ENCODE data around the gene ZNF300.

ZNF300 gene

DNA sequence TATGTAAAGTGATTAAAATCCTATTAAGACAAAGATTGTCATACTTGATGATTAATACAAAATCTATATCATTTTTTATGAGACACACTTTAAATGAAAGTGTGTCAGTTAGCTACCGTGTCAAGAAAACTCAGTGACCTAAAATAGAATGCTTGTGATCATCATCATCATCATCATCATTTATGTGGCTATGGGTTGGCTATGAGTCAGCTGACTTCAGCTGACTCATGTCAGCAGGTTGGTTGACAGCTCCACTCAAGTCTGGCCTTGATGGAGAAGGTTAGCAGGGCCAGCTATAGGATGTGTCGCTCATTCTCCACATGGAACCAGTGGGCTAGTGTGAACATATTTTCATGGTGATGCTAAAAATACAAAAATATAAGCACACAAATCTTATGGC lies 43.8 kb upstream of the ZNF300 start:
- Histone ChIP-seq H3K4me3 (ENCODE audit: low read depth, low read length) (no peak overlapping the region), H3K27ac (ENCODE audit: extremely low read depth, low read depth, low read length) (no peak overlapping the region), H3K36me3 (ENCODE audit: control insufficient read depth in 2 of 2, insufficient read depth in 1 of 2, low read length in 2 of 2) (no peaks in the 10 kb centered on the region), H3K9me3 (ENCODE audit: control insufficient read depth, insufficient read depth, low read depth, low read length) (no peaks in the 10 kb centered on the region), H3K4me1 (ENCODE audit: control insufficient read depth, insufficient read depth, low read length) (no peaks in the 10 kb centered on the region)
- ChIA-PET POLR2A (no interaction called here), CTCF (no interaction called here)
- TF ChIP-seq ZNF140 (tag by site-specific recombination; IDR thresholded peaks at IDR 0.05) (no peak), ZNF341 (tag by site-specific recombination; IDR thresholded peaks at IDR 0.05; ENCODE audit: low read depth) (no peak), ZIC2 (tag by site-specific recombination; IDR thresholded peaks at IDR 0.05) (no peak), HOXD13 (CRISPR knock-in tag; IDR thresholded peaks at IDR 0.05; ENCODE audit: borderline replicate concordance) (no peak), SCRT1 (tag by site-specific recombination; IDR thresholded peaks at IDR 0.05; ENCODE audit: borderline replicate concordance) (no peak), ZNF785 (tag by site-specific recombination; IDR thresholded peaks at IDR 0.05) (no peak), SP7 (tag by site-specific recombination; IDR thresholded peaks at IDR 0.05) (no peak), ZNF248 (tag by site-specific recombination; IDR thresholded peaks at IDR 0.05) (no peak), ZNF302 (tag by site-specific recombination; IDR thresholded peaks at IDR 0.05; ENCODE audit: low read depth) (no peak), ZNF404 (tag by site-specific recombination; IDR thresholded peaks at IDR 0.05) (no peak), ZNF132 (tag by site-specific recombination; IDR thresholded peaks at IDR 0.05; ENCODE audit: borderline replicate concordance) (no peak), ZBTB48 (tag by site-specific recombination; IDR thresholded peaks at IDR 0.05) (no peak), ZNF777 (tag by site-specific recombination; IDR thresholded peaks at IDR 0.05; ENCODE audit: borderline replicate concordance) (no peak), ZXDB (tag by site-specific recombination; IDR thresholded peaks at IDR 0.05) (no peak), GFI1B (tag by site-specific recombination; IDR thresholded peaks at IDR 0.05) (no peak)
- TF ChIP-seq, protein P1, sequence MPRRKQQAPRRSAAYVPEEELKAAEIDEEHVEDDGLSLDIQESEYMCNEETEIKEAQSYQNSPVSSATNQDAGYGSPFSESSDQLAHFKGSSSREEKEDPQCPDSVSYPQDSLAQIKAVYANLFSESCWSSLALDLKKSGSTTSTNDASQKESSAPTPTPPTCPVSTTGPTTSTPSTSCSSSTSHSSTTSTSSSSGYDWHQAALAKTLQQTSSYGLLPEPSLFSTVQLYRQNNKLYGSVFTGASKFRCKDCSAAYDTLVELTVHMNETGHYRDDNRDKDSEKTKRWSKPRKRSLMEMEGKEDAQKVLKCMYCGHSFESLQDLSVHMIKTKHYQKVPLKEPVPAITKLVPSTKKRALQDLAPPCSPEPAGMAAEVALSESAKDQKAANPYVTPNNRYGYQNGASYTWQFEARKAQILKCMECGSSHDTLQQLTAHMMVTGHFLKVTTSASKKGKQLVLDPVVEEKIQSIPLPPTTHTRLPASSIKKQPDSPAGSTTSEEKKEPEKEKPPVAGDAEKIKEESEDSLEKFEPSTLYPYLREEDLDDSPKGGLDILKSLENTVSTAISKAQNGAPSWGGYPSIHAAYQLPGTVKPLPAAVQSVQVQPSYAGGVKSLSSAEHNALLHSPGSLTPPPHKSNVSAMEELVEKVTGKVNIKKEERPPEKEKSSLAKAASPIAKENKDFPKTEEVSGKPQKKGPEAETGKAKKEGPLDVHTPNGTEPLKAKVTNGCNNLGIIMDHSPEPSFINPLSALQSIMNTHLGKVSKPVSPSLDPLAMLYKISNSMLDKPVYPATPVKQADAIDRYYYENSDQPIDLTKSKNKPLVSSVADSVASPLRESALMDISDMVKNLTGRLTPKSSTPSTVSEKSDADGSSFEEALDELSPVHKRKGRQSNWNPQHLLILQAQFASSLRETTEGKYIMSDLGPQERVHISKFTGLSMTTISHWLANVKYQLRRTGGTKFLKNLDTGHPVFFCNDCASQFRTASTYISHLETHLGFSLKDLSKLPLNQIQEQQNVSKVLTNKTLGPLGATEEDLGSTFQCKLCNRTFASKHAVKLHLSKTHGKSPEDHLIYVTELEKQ (tag by site-specific recombination; IDR thresholded peaks at IDR 0.05; ENCODE audit: borderline replicate concordance), result no peak
- TF ChIP-seq, protein P2, sequence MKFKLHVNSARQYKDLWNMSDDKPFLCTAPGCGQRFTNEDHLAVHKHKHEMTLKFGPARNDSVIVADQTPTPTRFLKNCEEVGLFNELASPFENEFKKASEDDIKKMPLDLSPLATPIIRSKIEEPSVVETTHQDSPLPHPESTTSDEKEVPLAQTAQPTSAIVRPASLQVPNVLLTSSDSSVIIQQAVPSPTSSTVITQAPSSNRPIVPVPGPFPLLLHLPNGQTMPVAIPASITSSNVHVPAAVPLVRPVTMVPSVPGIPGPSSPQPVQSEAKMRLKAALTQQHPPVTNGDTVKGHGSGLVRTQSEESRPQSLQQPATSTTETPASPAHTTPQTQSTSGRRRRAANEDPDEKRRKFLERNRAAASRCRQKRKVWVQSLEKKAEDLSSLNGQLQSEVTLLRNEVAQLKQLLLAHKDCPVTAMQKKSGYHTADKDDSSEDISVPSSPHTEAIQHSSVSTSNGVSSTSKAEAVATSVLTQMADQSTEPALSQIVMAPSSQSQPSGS (tag by site-specific recombination; IDR thresholded peaks at IDR 0.05; ENCODE audit: low read depth), result no peak

DNA sequence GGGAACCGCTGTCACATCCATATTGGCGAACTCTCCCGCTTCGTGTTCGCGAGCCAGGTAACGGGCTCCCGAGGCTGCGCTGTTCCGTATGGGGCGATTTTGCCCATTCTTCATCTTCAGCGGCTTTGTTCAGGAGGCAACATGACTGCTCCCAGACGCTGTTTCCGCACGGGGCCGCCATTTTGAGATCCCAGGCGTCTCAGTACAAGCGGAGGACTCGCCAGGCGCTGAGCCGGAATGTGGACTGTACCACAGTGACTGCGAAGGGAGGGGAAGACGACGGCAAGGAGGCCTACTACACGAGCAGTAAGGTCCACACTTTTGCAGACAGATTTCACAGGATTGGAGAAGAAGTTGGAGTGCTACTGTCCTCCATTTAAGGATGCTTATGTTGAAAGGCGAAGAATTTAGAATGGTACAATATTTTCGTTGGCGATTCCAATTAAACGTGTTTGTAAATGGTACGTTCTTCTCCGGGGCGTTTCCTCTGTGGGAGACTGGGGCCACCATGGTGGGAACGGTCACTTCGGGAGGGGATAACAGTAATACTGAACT lies 41.6 kb upstream of the ZNF300 start:
- Histone ChIP-seq H3K9me3 (ENCODE audit: control insufficient read depth, insufficient read depth, low read depth, low read length) (no peaks in the 10 kb centered on the region), H3K27ac (ENCODE audit: extremely low read depth, low read depth, low read length) (no peak overlapping the region), H3K36me3 (ENCODE audit: control insufficient read depth in 2 of 2, insufficient read depth in 1 of 2, low read length in 2 of 2) (no peaks in the 10 kb centered on the region), H3K4me1 (ENCODE audit: control insufficient read depth, insufficient read depth, low read length) (no peaks in the 10 kb centered on the region), H3K4me3 (ENCODE audit: low read depth, low read length) (no peak overlapping the region)
- ChIA-PET POLR2A (no interaction called here), CTCF (no interaction called here)
- TF ChIP-seq WT1 (tag by site-specific recombination; IDR thresholded peaks at IDR 0.05) (no peak), ZFP3 (tag by site-specific recombination; IDR thresholded peaks at IDR 0.05; ENCODE audit: low read depth) (no peak), ZNF155 (tag by site-specific recombination; IDR thresholded peaks at IDR 0.05) (no peak), ZNF585B (tag by site-specific recombination; IDR thresholded peaks at IDR 0.05) (no peak), ZNF677 (tag by site-specific recombination; IDR thresholded peaks at IDR 0.05) (no peak), YY2 (tag by site-specific recombination; IDR thresholded peaks at IDR 0.05) (no peak), ZNF324 (tag by site-specific recombination; IDR thresholded peaks at IDR 0.05) (no peak), ZNF548 (tag by site-specific recombination; IDR thresholded peaks at IDR 0.05) (no peak), ZNF157 (tag by site-specific recombination; IDR thresholded peaks at IDR 0.05) (no peak), ZNF114 (tag by site-specific recombination; IDR thresholded peaks at IDR 0.05) (no peak), HOXD13 (CRISPR knock-in tag; IDR thresholded peaks at IDR 0.05; ENCODE audit: borderline replicate concordance) (no peak)
- TF ChIP-seq, protein P3, sequence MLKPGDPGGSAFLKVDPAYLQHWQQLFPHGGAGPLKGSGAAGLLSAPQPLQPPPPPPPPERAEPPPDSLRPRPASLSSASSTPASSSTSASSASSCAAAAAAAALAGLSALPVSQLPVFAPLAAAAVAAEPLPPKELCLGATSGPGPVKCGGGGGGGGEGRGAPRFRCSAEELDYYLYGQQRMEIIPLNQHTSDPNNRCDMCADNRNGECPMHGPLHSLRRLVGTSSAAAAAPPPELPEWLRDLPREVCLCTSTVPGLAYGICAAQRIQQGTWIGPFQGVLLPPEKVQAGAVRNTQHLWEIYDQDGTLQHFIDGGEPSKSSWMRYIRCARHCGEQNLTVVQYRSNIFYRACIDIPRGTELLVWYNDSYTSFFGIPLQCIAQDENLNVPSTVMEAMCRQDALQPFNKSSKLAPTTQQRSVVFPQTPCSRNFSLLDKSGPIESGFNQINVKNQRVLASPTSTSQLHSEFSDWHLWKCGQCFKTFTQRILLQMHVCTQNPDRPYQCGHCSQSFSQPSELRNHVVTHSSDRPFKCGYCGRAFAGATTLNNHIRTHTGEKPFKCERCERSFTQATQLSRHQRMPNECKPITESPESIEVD (tag by site-specific recombination; IDR thresholded peaks at IDR 0.05), result no peak
- TF ChIP-seq, protein P4, sequence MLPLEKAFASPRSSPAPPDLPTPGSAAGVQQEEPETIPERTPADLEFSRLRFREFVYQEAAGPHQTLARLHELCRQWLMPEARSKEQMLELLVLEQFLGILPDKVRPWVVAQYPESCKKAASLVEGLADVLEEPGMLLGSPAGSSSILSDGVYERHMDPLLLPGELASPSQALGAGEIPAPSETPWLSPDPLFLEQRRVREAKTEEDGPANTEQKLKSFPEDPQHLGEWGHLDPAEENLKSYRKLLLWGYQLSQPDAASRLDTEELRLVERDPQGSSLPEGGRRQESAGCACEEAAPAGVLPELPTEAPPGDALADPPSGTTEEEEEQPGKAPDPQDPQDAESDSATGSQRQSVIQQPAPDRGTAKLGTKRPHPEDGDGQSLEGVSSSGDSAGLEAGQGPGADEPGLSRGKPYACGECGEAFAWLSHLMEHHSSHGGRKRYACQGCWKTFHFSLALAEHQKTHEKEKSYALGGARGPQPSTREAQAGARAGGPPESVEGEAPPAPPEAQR (tag by site-specific recombination; IDR thresholded peaks at IDR 0.05), result no peak
